Parathyroid adenoma (tissue), 2 donors: ENCODE results near the gene ANGPTL3.

Experiments used
- H2AFZ ChIP-seq: fragments of 300-600 bp; sonication (generic); one replicate; pipeline ENCODE4 v1.7.0; 2017; ENCODE audit warnings: antibody characterized with exemption, mild to moderate bottlenecking
- H3K27ac ChIP-seq: fragments of 300-600 bp; sonication (generic); one replicate; pipeline ENCODE4 v1.7.0; 2017
- H3K27me3 ChIP-seq: fragments of 300-600 bp; sonication (generic); one replicate; pipeline ENCODE4 v1.7.0; 2017; ENCODE audit warnings: low read length; ENCODE audit not compliant: control insufficient read depth, insufficient read depth
- H3K36me3 ChIP-seq: fragments of 300-600 bp; sonication (generic); one replicate; pipeline ENCODE4 v1.7.0; 2017; ENCODE audit warnings: low read length; ENCODE audit not compliant: control insufficient read depth, insufficient read depth
- H3K4me1 ChIP-seq: fragments of 300-600 bp; sonication (generic); one replicate; pipeline ENCODE4 v1.7.0; 2017; ENCODE audit warnings: control low read depth
- H3K4me2 ChIP-seq: fragments of 300-600 bp; sonication (generic); one replicate; pipeline ENCODE4 v1.7.0; 2017; ENCODE audit warnings: low read length
- H3K4me3 ChIP-seq: fragments of 300-600 bp; sonication (generic); one replicate; pipeline ENCODE4 v1.7.0; 2017; ENCODE audit warnings: low read depth, low read length
- H3K79me2 ChIP-seq: fragments of 300-600 bp; sonication (generic); one replicate; pipeline ENCODE4 v1.7.0; 2017; ENCODE audit warnings: control low read depth
- H3K9ac ChIP-seq: fragments of 300-600 bp; sonication (generic); one replicate; pipeline ENCODE4 v1.7.0; 2017; ENCODE audit warnings: mild to moderate bottlenecking
- H3K9me3 ChIP-seq: fragments of 300-600 bp; sonication (generic); one replicate; pipeline ENCODE4 v1.7.0; 2017; ENCODE audit warnings: low read length; ENCODE audit not compliant: control insufficient read depth
- TF ChIP-seq, protein P1 (sequence below): fragments of 300-600 bp; sonication (generic); IDR thresholded peaks from one replicate; pipeline ENCODE4 v1.7.0; 2017; ENCODE audit warnings: antibody characterized with exemption, mild to moderate bottlenecking
- donor health status: primary hyperparathyroidism.

The ANGPTL3 gene

DNA sequence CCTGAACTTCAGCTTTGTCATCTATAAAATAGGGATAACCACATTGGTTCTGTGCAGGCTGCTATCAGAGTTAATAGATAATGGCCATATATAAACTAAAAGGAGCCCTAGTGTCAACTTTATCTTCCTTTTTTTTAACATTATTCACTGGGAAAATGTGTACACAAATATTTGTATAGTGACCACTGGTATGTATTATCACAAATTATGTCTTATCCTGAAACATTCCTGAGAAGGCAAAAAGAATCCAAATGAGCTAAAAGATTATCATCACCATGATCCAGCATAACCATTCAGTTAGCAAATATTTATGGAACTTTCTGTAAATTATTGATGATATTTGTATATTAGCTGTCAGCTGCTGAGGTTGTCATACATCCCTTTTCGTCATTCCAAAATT, 16.6 kb downstream of the ANGPTL3 start:
- H3K27ac ChIP-seq = no peak overlapping the region
- TF ChIP-seq, protein P1, sequence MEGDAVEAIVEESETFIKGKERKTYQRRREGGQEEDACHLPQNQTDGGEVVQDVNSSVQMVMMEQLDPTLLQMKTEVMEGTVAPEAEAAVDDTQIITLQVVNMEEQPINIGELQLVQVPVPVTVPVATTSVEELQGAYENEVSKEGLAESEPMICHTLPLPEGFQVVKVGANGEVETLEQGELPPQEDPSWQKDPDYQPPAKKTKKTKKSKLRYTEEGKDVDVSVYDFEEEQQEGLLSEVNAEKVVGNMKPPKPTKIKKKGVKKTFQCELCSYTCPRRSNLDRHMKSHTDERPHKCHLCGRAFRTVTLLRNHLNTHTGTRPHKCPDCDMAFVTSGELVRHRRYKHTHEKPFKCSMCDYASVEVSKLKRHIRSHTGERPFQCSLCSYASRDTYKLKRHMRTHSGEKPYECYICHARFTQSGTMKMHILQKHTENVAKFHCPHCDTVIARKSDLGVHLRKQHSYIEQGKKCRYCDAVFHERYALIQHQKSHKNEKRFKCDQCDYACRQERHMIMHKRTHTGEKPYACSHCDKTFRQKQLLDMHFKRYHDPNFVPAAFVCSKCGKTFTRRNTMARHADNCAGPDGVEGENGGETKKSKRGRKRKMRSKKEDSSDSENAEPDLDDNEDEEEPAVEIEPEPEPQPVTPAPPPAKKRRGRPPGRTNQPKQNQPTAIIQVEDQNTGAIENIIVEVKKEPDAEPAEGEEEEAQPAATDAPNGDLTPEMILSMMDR = no peak

DNA sequence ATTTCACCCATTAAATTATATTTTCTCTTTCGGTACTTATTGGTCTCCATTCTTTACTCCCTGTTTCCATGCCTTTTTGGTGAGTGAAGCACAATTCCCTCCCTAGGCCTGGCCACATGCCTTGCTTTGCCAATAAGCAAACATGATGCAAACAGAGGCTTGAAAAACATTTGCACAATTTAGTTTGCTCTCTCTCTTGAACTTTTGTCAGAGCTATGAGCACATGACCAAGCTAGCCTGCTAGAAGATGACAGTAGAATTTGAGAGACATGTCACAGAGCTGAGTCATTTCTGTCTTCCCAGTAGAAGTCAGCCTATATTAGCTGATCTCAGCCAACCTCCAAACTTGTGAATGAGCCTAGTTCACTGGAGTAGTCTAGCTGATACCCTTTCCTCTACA, 24.6 kb downstream of the ANGPTL3 start:
- no peaks in the 10 kb centered on the region for H3K79me2 ChIP-seq
- H3K27me3 ChIP-seq = no peaks in the 10 kb centered on the region
- H2AFZ ChIP-seq = no peak overlapping the region
- H3K9me3 ChIP-seq = no peaks in the 10 kb centered on the region
- H3K4me1 ChIP-seq = no peaks in the 10 kb centered on the region
- H3K4me2 ChIP-seq = no peak overlapping the region
- H3K9ac ChIP-seq = no peak overlapping the region
- no peaks in the 10 kb centered on the region for H3K36me3 ChIP-seq
- H3K27ac ChIP-seq = no peak overlapping the region
- H3K4me3 ChIP-seq = no peak overlapping the region
- TF ChIP-seq, protein P1 = no peak

More for the DNA sequence above, 16.6 kb downstream of the ANGPTL3 start:
- Histone ChIP-seq H3K9me3 (no peaks in the 10 kb centered on the region), H3K4me3 (no peak overlapping the region), H3K36me3 (no peaks in the 10 kb centered on the region), H3K4me1 (no peaks in the 10 kb centered on the region), H2AFZ (no peak overlapping the region), H3K79me2 (no peaks in the 10 kb centered on the region), H3K27me3 (no peaks in the 10 kb centered on the region), H3K4me2 (no peak overlapping the region), H3K9ac (no peak overlapping the region)

DNA sequence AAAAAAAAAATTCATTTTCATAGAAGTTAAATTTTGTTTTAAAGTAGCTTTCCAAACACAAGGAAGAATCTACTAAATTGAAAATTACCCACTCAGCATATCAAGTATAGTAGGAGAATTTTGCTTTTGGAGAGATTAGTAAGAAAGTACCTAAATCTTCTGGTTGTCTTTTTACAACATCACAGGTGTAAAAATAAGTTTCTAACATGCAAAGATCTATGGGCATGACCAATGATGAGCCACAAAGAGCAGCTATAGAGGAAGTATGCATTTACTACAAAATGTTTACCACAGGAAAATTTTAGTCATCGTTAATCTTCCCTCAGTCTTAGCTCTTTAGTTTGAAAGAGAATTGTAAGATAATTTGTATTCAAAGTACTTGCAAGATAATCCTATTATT, 28.1 kb downstream of the ANGPTL3 start:
- Histone ChIP-seq H3K79me2 (no peaks in the 10 kb centered on the region), H3K27me3 (no peaks in the 10 kb centered on the region), H3K4me3 (no peak overlapping the region), H2AFZ (no peak overlapping the region), H3K9ac (no peak overlapping the region), H3K4me2 (no peak overlapping the region), H3K27ac (no peak overlapping the region), H3K9me3 (no peaks in the 10 kb centered on the region), H3K36me3 (no peaks in the 10 kb centered on the region), H3K4me1 (no peaks in the 10 kb centered on the region)
- TF ChIP-seq, protein P1 = no peak

DNA sequence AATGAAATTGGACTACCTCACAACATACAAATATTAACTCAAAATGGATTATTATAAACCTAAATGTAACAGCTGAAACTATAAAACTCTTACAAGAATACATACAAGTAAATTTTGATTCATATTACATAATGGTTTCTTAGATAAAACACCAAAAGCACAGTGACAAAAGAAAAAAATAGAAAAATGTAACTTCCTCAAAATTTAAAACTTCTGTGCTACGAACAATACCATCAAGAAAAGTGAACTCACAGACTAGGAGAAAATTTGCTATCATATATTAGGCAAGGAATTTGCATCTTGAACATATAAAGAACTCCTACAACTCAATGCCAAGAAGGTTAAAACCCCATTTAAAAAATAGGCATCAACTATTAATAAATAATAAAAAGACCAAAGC, 31.2 kb downstream of the ANGPTL3 start:
- H3K36me3 ChIP-seq = no peaks in the 10 kb centered on the region
- H2AFZ ChIP-seq = no peak overlapping the region
- no peaks in the 10 kb centered on the region for H3K4me1 ChIP-seq
- H3K27me3 ChIP-seq = no peaks in the 10 kb centered on the region
- H3K9me3 ChIP-seq = no peaks in the 10 kb centered on the region
- no peaks in the 10 kb centered on the region for H3K79me2 ChIP-seq
- H3K4me3 ChIP-seq = no peak overlapping the region
- no peak overlapping the region for H3K9ac ChIP-seq
- no peak overlapping the region for H3K27ac ChIP-seq
- TF ChIP-seq, protein P1 = no peak
- H3K4me2 ChIP-seq = no peak overlapping the region

DNA sequence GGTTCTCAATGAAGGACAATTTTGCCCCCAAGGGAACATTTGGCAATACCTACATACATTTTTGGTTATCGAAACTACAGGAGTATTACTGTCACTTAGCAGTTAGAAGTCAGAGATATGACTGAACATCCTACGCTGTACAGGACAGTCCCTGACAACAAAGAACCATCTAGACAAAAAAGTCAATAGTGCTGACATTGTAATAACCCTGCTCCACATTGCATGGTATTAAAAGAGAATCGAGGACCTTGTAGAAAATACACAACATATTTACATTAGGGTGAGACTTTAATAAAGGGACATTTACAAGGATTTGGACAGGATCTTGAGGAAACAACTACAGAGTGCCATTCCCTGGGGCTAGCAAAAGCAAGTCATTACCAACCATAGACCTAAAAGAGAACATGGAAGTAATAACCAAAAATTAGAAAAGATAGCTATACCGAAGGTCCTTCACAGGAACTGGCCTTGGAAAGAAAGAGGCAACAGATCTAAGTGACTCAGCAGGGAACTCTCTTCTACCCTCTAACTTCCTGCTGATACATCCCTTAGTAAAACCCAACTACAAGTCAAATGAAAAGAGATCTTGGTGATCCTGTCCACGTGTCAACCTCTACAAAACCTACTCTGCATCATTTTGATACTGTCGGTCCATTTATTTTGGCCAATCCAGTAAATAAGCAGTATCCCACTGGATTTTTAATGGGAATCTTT, 40.2 kb downstream of the ANGPTL3 start:
- H3K9me3 ChIP-seq = no peaks in the 10 kb centered on the region
- H3K27ac ChIP-seq = no peak overlapping the region
- no peak overlapping the region for H3K9ac ChIP-seq
- H3K27me3 ChIP-seq = no peaks in the 10 kb centered on the region
- no peak overlapping the region for H3K4me2 ChIP-seq
- no peaks in the 10 kb centered on the region for H3K4me1 ChIP-seq
- H3K4me3 ChIP-seq = no peak overlapping the region
- no peaks in the 10 kb centered on the region for H3K79me2 ChIP-seq
- H3K36me3 ChIP-seq = no peaks in the 10 kb centered on the region
- H2AFZ ChIP-seq = no peak overlapping the region
- TF ChIP-seq, protein P1 = no peak
